HG03196 (cell line): ENCODE measurements around the gene ERI3.

Experiments used
- ATAC-seq: cut with Tn5 transposase; IDR thresholded peaks from one replicate; pipeline ENCODE4 v1.9.1; 2021; ENCODE audit not compliant: unreplicated experiment

The ERI3 gene

DNA sequence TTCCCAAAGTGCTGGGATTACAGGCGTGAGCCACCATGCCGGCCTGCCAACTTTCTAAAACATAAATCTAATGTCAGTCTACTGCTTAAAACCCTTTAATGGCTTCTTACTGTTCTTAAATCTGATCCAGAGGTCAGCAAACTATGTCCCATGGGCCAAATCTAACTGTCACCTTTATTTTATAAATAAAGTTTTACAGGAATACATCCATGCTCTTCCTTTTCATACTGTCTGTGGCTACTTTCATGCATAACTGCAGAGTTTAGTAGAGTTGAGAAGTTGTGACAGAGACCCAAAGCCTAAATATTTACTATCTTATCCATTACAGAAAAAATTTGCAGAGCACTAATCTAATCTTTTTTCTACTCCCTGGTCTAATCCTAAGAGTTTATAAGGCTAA lies 3.8 kb downstream of the ERI3 start:
- ATAC-seq, result no peak

DNA sequence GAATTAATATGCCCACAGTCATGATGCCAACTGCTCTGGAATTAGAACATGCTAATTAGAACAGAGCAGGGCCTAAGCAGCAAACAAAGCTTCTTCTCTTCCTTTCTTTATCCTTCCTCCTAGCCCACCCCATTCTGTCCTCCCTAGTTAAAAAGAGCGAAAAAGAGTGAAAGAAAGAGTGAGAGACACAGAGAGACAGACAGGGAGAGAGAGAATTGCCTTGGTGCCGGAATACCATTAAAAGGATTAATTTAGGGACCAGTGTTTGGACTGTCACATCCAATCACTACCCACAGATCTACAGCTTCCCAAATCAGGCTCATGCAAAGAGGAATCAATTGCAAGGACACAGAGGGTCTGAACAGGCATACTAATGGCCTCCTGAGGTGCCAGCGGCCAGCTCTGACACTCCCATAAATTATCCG lies 7.0 kb downstream of the ERI3 start:
- no peak for ATAC-seq

DNA sequence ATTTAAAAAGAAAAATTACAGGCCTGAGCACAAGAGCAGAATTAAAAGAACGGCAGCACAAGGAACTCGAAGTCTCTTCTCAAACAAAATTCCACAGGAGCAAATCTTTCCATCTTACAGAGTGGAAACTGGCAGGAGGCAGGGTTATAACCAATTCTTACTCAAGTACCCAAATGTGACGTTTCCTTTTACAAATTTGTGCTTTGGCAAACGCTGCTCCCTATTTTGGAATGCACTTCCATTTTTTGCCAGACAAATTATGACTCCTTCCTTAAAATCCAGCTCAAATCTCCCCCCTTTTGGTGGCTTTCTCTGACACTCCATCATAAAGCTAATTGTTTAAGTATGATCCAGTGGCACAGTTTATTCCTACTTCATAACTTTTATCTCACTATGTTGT lies 7.8 kb downstream of the ERI3 start:
- no peak for ATAC-seq

GRCh38 chr1:44346878-44347277 lies 8.2 kb downstream of the ERI3 start:
- ATAC-seq, result no peak

DNA sequence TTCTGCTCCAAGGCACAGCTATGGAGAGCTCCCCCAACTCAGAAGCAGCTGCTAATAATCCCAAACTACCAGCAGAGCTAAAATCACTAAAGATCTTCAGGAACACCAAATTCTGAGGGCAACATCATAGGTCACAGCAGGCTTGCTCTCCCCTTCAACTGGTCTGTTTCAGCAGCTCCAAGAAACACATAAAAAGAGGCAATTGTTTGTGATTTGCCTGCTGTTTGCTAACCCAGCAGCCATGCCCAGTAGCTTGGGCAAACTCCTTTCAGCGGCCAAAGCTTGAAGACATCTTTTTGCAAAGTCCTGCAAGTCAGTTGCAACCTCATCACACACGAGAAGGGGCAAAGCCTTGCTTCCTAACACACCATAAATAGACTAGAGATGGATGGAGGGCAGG lies 8.9 kb downstream of the ERI3 start:
- no peak for ATAC-seq

DNA sequence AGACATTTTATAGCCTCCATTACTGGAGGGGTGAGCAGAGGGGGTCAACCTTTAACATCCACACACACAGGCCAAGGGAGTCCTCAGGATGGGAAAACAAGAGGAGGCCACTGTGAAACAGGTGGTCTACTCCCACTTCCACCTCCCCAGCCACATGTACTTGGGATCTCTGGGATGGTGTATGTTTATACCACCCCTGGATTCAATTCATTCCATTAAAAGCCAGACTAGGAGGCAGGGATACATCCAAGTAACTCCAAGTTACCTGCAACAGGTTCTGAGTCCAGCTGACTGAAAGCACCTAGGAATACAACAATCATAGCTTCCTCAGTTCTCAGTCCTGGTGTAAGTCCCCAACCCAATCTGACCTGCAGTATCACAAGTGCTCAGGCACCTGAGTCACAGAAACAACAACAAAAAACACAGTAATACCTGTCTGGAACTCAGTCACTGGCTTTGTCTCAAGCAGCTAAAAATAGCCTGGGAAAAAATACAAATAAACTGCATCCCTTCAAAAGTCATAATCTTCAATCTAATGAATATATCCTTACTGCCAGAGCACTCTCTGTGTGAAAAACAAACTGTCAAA lies 9.8 kb downstream of the ERI3 start:
- ATAC-seq, result no peak

DNA sequence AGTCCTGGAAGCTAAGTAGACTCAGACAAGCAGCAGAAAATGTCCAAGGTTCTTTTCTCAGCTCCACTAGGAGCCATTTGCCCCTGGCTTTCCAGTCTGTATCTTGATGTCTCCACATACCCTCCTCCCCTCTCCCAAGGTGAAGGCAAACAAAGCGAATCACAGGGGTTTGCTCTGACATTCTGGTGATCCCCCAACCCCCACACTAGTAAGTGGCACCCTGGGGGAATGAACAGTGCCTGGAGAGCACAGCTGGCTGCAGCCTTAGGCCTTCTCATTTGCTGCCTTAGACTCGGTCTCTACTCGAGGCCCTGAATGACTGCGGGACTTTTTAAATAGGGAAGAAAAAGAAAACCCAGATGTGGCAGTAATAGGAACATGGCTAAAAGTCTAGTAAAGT lies 15.3 kb downstream of the ERI3 start:
- ATAC-seq, result no peak

DNA sequence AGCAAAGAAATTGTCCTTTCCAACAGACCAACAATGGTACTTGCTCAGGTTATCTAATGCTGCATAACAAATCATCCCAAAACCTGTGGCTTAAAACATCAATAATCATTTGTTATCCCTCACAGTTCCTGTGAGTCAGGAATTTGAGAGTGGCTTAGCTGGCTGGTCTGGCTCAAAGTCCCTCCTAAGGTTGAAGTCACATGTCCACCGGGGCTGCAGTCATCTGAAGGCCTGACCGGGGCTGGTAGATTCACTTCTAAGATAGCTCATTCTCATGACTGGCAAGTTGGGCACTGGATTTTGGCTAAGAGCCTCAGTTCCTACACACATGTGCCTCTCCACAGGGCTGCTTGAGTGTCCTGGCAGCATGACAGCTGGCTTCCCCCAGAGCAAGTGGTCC lies 16.9 kb downstream of the ERI3 start:
- no peak for ATAC-seq

DNA sequence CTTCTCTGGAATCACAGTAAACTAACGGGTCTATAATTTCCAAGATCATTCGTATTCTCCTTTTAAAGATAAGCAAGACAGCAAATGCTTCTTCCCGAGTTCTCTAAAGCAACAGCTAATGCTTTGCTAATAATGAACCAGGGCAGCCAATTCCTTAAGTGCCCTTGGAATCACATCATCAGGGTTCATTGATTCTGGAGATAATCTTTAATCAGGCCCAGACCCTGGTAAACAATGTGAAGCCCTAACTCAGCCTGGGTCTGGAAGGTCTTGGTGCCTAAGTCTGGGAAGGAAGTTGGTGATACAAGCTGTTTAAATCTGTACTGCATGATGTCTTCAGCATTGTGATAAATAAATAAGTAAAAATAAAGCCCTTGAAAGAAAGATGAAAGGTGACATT lies 18.4 kb downstream of the ERI3 start:
- no peak for ATAC-seq

- no peak for ATAC-seq
These were observed 20.1 kb downstream of the ERI3 start for GRCh38 chr1:44334968-44335367.

DNA sequence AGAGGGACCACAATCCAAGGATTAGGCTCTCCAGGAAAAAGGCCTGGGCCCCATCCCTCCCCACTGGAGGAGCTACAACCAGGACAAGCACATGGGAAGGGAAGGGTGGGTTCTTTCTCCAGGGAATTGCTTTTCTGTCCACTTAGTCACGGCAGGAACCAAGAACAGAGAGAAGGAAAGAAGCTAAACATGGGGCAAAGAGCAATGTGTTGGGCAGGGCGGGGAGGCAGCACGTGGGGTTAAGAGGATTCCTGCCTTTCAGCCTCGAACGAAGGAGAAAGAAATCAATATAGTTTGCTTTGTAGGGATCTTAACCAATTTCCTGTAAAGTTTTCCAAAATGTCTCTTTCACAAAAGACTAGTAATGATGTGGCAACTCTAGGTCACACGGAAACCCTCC lies 21.7 kb downstream of the ERI3 start:
- no peak for ATAC-seq

GRCh38 chr1:44332505-44332904 lies 22.6 kb downstream of the ERI3 start:
- ATAC-seq, result no peak

DNA sequence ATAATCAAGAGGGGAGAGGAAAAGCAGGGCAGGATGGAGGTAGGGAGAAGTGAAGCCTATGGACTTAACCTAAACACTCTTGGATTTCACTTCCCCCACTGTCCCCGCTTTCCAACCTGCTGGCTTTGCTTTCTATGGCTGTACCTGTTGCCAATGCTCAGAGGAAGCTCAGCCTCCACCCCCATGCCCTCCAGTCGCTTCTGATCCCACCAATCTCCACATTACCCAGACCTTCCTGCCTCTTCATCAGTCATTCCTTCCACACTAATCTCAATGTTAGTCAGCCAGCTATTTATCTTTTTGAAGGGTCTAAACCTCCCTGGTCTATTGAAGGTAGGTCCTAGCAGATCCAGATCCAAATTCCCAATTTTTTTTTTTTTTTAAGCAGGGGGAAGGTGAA lies 24.1 kb downstream of the ERI3 start:
- ATAC-seq, result no peak

GRCh38 chr1:44328671-44329416 lies 26.2 kb downstream of the ERI3 start:
- ATAC-seq, result no peak

- ATAC-seq, result no peak
These were observed 27.2 kb downstream of the ERI3 start for GRCh38 chr1:44327679-44328491.

DNA sequence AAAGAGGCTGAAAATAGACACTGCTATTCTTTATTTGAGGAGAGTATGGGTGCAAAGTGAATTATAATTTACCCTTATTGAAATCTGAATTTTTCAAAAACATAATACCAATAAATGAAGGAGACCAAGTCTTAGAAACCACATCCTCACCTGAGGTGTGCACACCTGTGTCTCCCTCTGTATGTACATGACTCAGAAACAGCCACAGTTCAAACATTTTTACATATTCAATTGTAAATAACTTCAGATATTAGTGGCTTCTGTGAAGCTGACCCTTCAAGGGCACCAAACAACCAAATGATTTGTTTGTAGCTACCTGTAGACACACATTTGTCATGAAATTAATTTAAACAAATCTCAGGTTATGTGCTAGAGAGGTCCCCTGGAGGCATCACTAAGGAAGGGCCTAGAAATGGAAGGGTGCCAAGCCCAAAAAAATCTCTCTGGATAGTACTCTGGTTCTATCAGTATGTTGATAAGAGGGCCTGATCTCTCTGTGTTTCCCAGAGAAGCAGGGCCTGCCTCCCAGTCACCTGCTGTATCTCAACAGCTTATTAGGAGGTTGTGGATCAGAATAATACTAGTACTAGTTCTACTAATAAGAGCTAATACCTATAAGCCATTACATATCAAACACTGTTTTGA lies 28.1 kb downstream of the ERI3 start:
- ATAC-seq, result no peak

- ATAC-seq, result no peak
These were observed 28.9 kb downstream of the ERI3 start for GRCh38 chr1:44326024-44326701.

- ATAC-seq, result no peak
These were observed 31.1 kb downstream of the ERI3 start for GRCh38 chr1:44323947-44324346.

GRCh38 chr1:44322367-44322766 lies 32.7 kb downstream of the ERI3 start:
- ATAC-seq, result no peak

GRCh38 chr1:44321466-44321865 lies 33.6 kb downstream of the ERI3 start:
- no peak for ATAC-seq
